Thoracic aorta (tissue), 2 donors: ENCODE measurements around the gene RIMS4. TPM values are rescaled to one million over a fixed set of nuclear protein-coding genes. Genes with fewer than 3 reads are reported as not detected.

ENCODE experiments used
- ATAC-seq: fragments of 150-250 bp; one replicate; pipeline ENCODE4 v1.8.0; 2017; ENCODE audit warnings: low read depth; ENCODE audit not compliant: insufficient number of reproducible peaks, low FRiP score
- DNase-seq: peaks from one replicate; pipeline ENCODE4 v3.0.0-alpha.2; 2020; ENCODE audit warnings: low spot score
- H3K27ac ChIP-seq, 2 donors: fragments of 200-600 bp; sonication (generic); 1 replicate in 1 of 2; 2 replicates in 1 of 2; pipeline ENCODE4 v1.5.1; 2016; ENCODE audit warnings: mild to moderate bottlenecking in 2 of 2, moderate library complexity in 2 of 2
- H3K27me3 ChIP-seq: fragments of 200-600 bp; sonication (generic); replicated peaks from 2 replicates; pipeline ENCODE4 v1.6.0; 2016; ENCODE audit warnings: mild to moderate bottlenecking; ENCODE audit not compliant: insufficient read depth
- H3K36me3 ChIP-seq: fragments of 200-600 bp; sonication (generic); one replicate; pipeline ENCODE4 v1.5.1; 2016
- H3K4me1 ChIP-seq, 2 donors: fragments of 200-600 bp; sonication (generic); 1 replicate in 1 of 2; 2 replicates in 1 of 2; pipeline versions ENCODE4 v1.5.1 to v1.6.0; 2016; ENCODE audit warnings: low read depth in 2 of 2, mild to moderate bottlenecking in 1 of 2; ENCODE audit not compliant: control insufficient read depth in 1 of 2
- H3K4me3 ChIP-seq: fragments of 200-600 bp; sonication (generic); 2 replicates; pipeline ENCODE4 v1.5.1; 2016; ENCODE audit warnings: mild to moderate bottlenecking
- H3K9me3 ChIP-seq: fragments of 200-600 bp; sonication (generic); 2 replicates; pipeline ENCODE4 v1.5.1; 2016
- CTCF ChIP-seq: fragments of 200-600 bp; sonication (generic); IDR thresholded peaks from one replicate; pipeline ENCODE4 v1.5.1; 2019; ENCODE audit warnings: antibody characterized with exemption
- total RNA-seq, 2 donors: library from RNA; depleted of rRNA; stranded (reverse); fragments of >200 nt; gene quantifications; one replicate each; pipeline versions ENCODE4 v1.1.0 to v1.2.3, GENCODE V29; 2016

Gene RIMS4
- total RNA-seq, 2 donors from 2014 or later = 2.4 to 13.5 TPM

- no peak for DNase-seq
- Histone ChIP-seq H3K27ac (peak overlapping the region; percentile 86 to 91), H3K36me3 (no peaks in the 10 kb centered on the region), H3K4me1 (peaks cover 21 to 93% of the 10 kb centered on the region in 2 donors), H3K4me3 (no peak overlapping the region), H3K27me3 (no peaks in the 10 kb centered on the region), H3K9me3 (no peaks in the 10 kb centered on the region)
- ATAC-seq = peak; percentile 44
- no peak for TF ChIP-seq CTCF
Observed at GRCh38 chr20:44738813-44739477, 71.4 kb downstream of the RIMS4 start.

- Histone ChIP-seq H3K27ac (peak overlapping the region; percentile 85 to 94), H3K27me3 (no peaks in the 10 kb centered on the region), H3K4me3 (no peak overlapping the region), H3K36me3 (no peaks in the 10 kb centered on the region), H3K4me1 (peaks cover 24 to 93% of the 10 kb centered on the region in 2 donors), H3K9me3 (no peaks in the 10 kb centered on the region)
- TF ChIP-seq CTCF = no peak
- ATAC-seq (no peak), DNase-seq (no peak)
Observed at GRCh38 chr20:44737116-44737515, 73.2 kb downstream of the RIMS4 start.

- peak; percentile 30 for ATAC-seq
- Histone ChIP-seq H3K4me1 (peaks cover 18 to 93% of the 10 kb centered on the region in 2 donors), H3K9me3 (no peaks in the 10 kb centered on the region), H3K27me3 (no peaks in the 10 kb centered on the region), H3K36me3 (no peaks in the 10 kb centered on the region), H3K27ac (peak overlapping the region; percentile 85 to 94), H3K4me3 (peak overlapping the region; percentile 29)
- no peak for DNase-seq
- TF ChIP-seq CTCF = no peak
Observed at GRCh38 chr20:44736170-44737021, 74.0 kb downstream of the RIMS4 start.

GRCh38 chr20:44735816-44736169 lies 74.6 kb downstream of the RIMS4 start:
- no peaks in the 10 kb centered on the region for H3K9me3 ChIP-seq
- peak overlapping the region; percentile 29 for H3K4me3 ChIP-seq
- peaks cover 18 to 93% of the 10 kb centered on the region in 2 donors for H3K4me1 ChIP-seq
- no peak for TF ChIP-seq CTCF
- no peak for DNase-seq
- peak overlapping the region; percentile 85 to 94 for H3K27ac ChIP-seq
- H3K27me3 ChIP-seq = no peaks in the 10 kb centered on the region
- no peak for ATAC-seq
- H3K36me3 ChIP-seq = no peaks in the 10 kb centered on the region

GRCh38 chr20:44734938-44735337 lies 75.4 kb downstream of the RIMS4 start:
- peak; percentile 25 for ATAC-seq
- no peak for DNase-seq
- Histone ChIP-seq H3K4me1 (peaks cover 21 to 95% of the 10 kb centered on the region in 2 donors), H3K9me3 (no peaks in the 10 kb centered on the region), H3K4me3 (peak overlapping the region; percentile 14), H3K36me3 (no peaks in the 10 kb centered on the region), H3K27ac (peak overlapping the region; percentile 85 to 94), H3K27me3 (no peaks in the 10 kb centered on the region)
- TF ChIP-seq CTCF = peak; percentile 72
